Superior temporal gyrus (tissue), 1 donor: ENCODE measurements around the gene TMEM259.

Source experiments
- DNase-seq: peaks from one replicate; pipeline ENCODE4 v3.0.0-alpha.2; 2016; ENCODE audit errors: extremely low spot score

TMEM259 gene

GRCh38 chr19:1020868-1021425 is at the start of gene TMEM259:
TSS of gene TMEM259 (minus strand) at chr19:1021123. CDS start at chr19:1020996, 127 bp downstream.
- DNase-seq: peak; percentile 99

GRCh38 chr19:1070576-1070930 is 49.6 kb upstream of the TMEM259 start:
- DNase-seq: no peak

GRCh38 chr19:1069009-1069779 is 48.3 kb upstream of the TMEM259 start:
- peak; percentile 10 for DNase-seq

GRCh38 chr19:1068009-1069001 is 47.4 kb upstream of the TMEM259 start:
- DNase-seq: no peak

- DNase-seq: no peak
Observed at GRCh38 chr19:1067341-1067957, 46.5 kb upstream of the TMEM259 start.

GRCh38 chr19:1066748-1067340 is 45.9 kb upstream of the TMEM259 start, which contains the start of gene ARHGAP45:
TSS of gene ARHGAP45 (plus strand) at chr19:1067167. CDS start at chr19:1067406, 239 bp downstream.
- no peak for DNase-seq

- no peak for DNase-seq
Observed at GRCh38 chr19:1066251-1066747, 45.4 kb upstream of the TMEM259 start.

- no peak for DNase-seq
Observed at GRCh38 chr19:1065606-1066109, 44.7 kb upstream of the TMEM259 start.

GRCh38 chr19:1064661-1065605 is 44.0 kb upstream of the TMEM259 start:
- DNase-seq: no peak

- DNase-seq: no peak
Observed at GRCh38 chr19:1063909-1064660, 43.2 kb upstream of the TMEM259 start.

GRCh38 chr19:1063030-1063908 is 42.3 kb upstream of the TMEM259 start:
- DNase-seq: no peak

- DNase-seq: no peak
Observed at GRCh38 chr19:1062387-1063029, 41.6 kb upstream of the TMEM259 start.

GRCh38 chr19:1061987-1062386 is 41.1 kb upstream of the TMEM259 start:
- DNase-seq: no peak

- DNase-seq: no peak
Observed at GRCh38 chr19:1060689-1061088, 39.8 kb upstream of the TMEM259 start.

- no peak for DNase-seq
Observed at GRCh38 chr19:1058112-1058511, 37.2 kb upstream of the TMEM259 start.

GRCh38 chr19:1057176-1057855 is 36.4 kb upstream of the TMEM259 start:
- DNase-seq: no peak
